HepG2 (cell line): ENCODE measurements around the gene ZNF507. TPM values are rescaled to one million over a fixed set of nuclear protein-coding genes. Genes with fewer than 3 reads are reported as not detected.

Experiments
- FOXA1 ChIP-seq, 2 experiments: fragments of 450-650 bp in 1 of 2; sonication (generic) in 1 of 2; formaldehyde crosslinking in 1 of 2; IDR thresholded peaks; 2 replicates each; pipeline versions ENCODE4 v1.4.0 to v1.6.1; 2016 to 2020; ENCODE audit warnings: missing genetic modification reagents in 1 of 2
- HOXA9 ChIP-seq: sonication (generic); formaldehyde crosslinking; IDR thresholded peaks from 2 replicates; pipeline ENCODE4 v1.8.1; 2022; ENCODE audit warnings: missing genetic modification reagents, mild to moderate bottlenecking, moderate library complexity, borderline replicate concordance
- NR2F1 ChIP-seq, 2 experiments: fragments of 450-650 bp in 1 of 2; formaldehyde crosslinking in 1 of 2; IDR thresholded peaks; 2 replicates each; pipeline versions ENCODE4 v1.5.0 to v1.6.1; 2016 to 2020; ENCODE audit warnings: mild to moderate bottlenecking in 1 of 2, missing compliant biosample characterization in 1 of 2, missing genetic modification reagents in 1 of 2, moderate library complexity in 1 of 2
- PHF5A ChIP-seq: IDR thresholded peaks from one replicate; pipeline ENCODE4 v1.6.1; 2018; ENCODE audit warnings: low read depth, missing genetic modification reagents; ENCODE audit not compliant: unreplicated experiment
- PRPF4 ChIP-seq: fragments of 200-400 bp; formaldehyde crosslinking; IDR thresholded peaks from 2 replicates; pipeline ENCODE4 v1.6.1; 2016; ENCODE audit warnings: low read length, low read depth; ENCODE audit not compliant: poor library complexity, severe bottlenecking
- REPIN1 ChIP-seq: sonication (generic); formaldehyde crosslinking; IDR thresholded peaks from 2 replicates; pipeline ENCODE4 v1.8.0; 2022; ENCODE audit warnings: missing genetic modification reagents, low read depth, mild to moderate bottlenecking, borderline replicate concordance
- RXRB ChIP-seq: IDR thresholded peaks from 2 replicates; pipeline ENCODE4 v1.6.1; 2016; ENCODE audit warnings: borderline replicate concordance, missing genetic modification reagents, missing compliant biosample characterization
- SALL1 ChIP-seq: sonication (generic); formaldehyde crosslinking; IDR thresholded peaks from 2 replicates; pipeline ENCODE4 v1.8.0; 2022; ENCODE audit warnings: mild to moderate bottlenecking, missing genetic modification reagents
- SMC3 ChIP-seq: IDR thresholded peaks from 2 replicates; pipeline ENCODE4 v1.6.1; 2011; ENCODE audit warnings: low read length, improper control_type of control experiment
- SPEN ChIP-seq: sonication (generic); formaldehyde crosslinking; IDR thresholded peaks from 2 replicates; pipeline ENCODE4 v1.5.1; 2020; ENCODE audit warnings: low read depth, mild to moderate bottlenecking, missing genetic modification reagents
- TRIM24 ChIP-seq: sonication (generic); formaldehyde crosslinking; IDR thresholded peaks from 2 replicates; pipeline ENCODE4 v1.8.0; 2022; ENCODE audit warnings: mild to moderate bottlenecking, missing genetic modification reagents
- XRCC5 ChIP-seq: fragments of 200-400 bp; formaldehyde crosslinking; optimal IDR thresholded peaks from 2 replicates; pipeline ENCODE3; 2017; ENCODE audit warnings: mild to moderate bottlenecking, low read length
- ZNF232 ChIP-seq: sonication (generic); formaldehyde crosslinking; IDR thresholded peaks from 2 replicates; pipeline ENCODE4 v1.4.0; 2020; ENCODE audit warnings: missing genetic modification reagents, borderline replicate concordance
- ZNF607 ChIP-seq: sonication (generic); formaldehyde crosslinking; IDR thresholded peaks from 2 replicates; pipeline ENCODE4 v1.5.1; 2020; ENCODE audit warnings: missing genetic modification reagents, mild to moderate bottlenecking, borderline replicate concordance
- ZNF644 ChIP-seq: IDR thresholded peaks from 2 replicates; pipeline ENCODE4 v1.6.1; 2016; ENCODE audit warnings: low read depth
- ZNF652 ChIP-seq: IDR thresholded peaks from 2 replicates; pipeline ENCODE4 v1.6.1; 2016; ENCODE audit warnings: low read depth, borderline replicate concordance
- ZSCAN12 ChIP-seq: sonication (generic); formaldehyde crosslinking; IDR thresholded peaks from 2 replicates; pipeline ENCODE4 v1.9.0; 2021; ENCODE audit warnings: mild to moderate bottlenecking, missing genetic modification reagents
- polyA plus RNA-seq, 8 experiments: library from polyadenylated mRNA; depleted of rRNA in 3 of 8; stranded (reverse) in 7 of 8; unstranded in 1 of 8; fragments of >200 nt; fragmentation: Illumina TruSeq in 4 of 8; extraction: Trizol in 4 of 8; gene quantifications; 2 replicates each; pipeline versions ENCODE4 v1.2.1 to v1.2.3, GENCODE V29; 2011 to 2016; ENCODE audit warnings: low read depth in 4 of 8, missing spikeins in 1 of 8, mixed read lengths in 1 of 8; ENCODE audit not compliant: insufficient read depth in 1 of 8
- total RNA-seq, 5 experiments: library from RNA; depleted of rRNA; stranded (reverse); fragments of >200 nt; fragmentation: Illumina TruSeq; extraction: Trizol; gene quantifications; 2 replicates each; pipeline ENCODE4 v1.2.3, GENCODE V29; 2016; ENCODE audit warnings: low read depth in 1 of 5
- TF ChIP-seq, protein P1 (sequence below): sonication (generic); formaldehyde crosslinking; conservative IDR thresholded peaks from 2 replicates; pipeline ENCODE4 v1.4.0; 2020; ENCODE audit warnings: mild to moderate bottlenecking, missing genetic modification reagents, moderate library complexity
- TF ChIP-seq, protein P2 (sequence below): IDR thresholded peaks from 2 replicates; pipeline ENCODE4 v1.6.1; 2018; ENCODE audit warnings: missing genetic modification reagents
- TF ChIP-seq, protein P3 (sequence below): sonication (generic); formaldehyde crosslinking; IDR thresholded peaks from 2 replicates; pipeline ENCODE4 v1.4.0; 2020; ENCODE audit warnings: low read depth, mild to moderate bottlenecking, missing genetic modification reagents
- TF ChIP-seq, protein P4 (sequence below): IDR thresholded peaks from 2 replicates; pipeline ENCODE4 v1.6.1; 2016; ENCODE audit warnings: low read depth
- TF ChIP-seq, protein P5 (sequence below): sonication (generic); formaldehyde crosslinking; IDR thresholded peaks from 2 replicates; pipeline ENCODE4 v1.8.0; 2022; ENCODE audit warnings: mild to moderate bottlenecking, missing genetic modification reagents, moderate library complexity

ZNF507 gene
- total and polyA plus RNA-seq, 2 of the 13 experiments (the other 11 are each of a cell fraction or from before 2014, with no cell fraction given): 7.3 to 10.9 TPM

DNA sequence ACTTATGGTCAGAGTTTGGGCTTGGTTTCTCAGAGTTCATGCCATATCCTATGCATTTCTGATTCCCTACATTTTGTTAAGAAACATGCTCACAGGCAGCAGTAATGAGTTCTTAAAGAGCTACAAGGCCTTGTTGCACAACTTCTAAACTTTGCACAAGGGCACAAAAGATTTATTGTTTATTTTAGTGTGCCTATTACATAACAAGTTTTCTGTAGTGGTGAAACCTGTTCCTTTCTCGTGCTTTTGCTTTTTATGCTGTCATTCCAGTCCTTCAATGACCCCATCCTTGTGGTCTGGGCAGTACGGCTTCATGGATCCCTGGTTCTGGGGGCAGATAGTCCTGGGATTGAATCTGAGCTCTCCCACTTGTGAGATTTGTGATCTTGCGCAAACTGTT, 17.8 kb downstream of the ZNF507 start (continued):
- TF ChIP-seq, protein P1, sequence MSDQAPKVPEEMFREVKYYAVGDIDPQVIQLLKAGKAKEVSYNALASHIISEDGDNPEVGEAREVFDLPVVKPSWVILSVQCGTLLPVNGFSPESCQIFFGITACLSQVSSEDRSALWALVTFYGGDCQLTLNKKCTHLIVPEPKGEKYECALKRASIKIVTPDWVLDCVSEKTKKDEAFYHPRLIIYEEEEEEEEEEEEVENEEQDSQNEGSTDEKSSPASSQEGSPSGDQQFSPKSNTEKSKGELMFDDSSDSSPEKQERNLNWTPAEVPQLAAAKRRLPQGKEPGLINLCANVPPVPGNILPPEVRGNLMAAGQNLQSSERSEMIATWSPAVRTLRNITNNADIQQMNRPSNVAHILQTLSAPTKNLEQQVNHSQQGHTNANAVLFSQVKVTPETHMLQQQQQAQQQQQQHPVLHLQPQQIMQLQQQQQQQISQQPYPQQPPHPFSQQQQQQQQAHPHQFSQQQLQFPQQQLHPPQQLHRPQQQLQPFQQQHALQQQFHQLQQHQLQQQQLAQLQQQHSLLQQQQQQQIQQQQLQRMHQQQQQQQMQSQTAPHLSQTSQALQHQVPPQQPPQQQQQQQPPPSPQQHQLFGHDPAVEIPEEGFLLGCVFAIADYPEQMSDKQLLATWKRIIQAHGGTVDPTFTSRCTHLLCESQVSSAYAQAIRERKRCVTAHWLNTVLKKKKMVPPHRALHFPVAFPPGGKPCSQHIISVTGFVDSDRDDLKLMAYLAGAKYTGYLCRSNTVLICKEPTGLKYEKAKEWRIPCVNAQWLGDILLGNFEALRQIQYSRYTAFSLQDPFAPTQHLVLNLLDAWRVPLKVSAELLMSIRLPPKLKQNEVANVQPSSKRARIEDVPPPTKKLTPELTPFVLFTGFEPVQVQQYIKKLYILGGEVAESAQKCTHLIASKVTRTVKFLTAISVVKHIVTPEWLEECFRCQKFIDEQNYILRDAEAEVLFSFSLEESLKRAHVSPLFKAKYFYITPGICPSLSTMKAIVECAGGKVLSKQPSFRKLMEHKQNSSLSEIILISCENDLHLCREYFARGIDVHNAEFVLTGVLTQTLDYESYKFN (CRISPR knock-in tag): peak; percentile 82
- 0 out of 2 replicates have a peak, but pooled peaks have one; percentile 53 for TF ChIP-seq TRIM24
- TF ChIP-seq PRPF4: no peak
- peak; percentile 96 for TF ChIP-seq RXRB (CRISPR knock-in tag)
- TF ChIP-seq ZNF232: no peak
- TF ChIP-seq, protein P2, sequence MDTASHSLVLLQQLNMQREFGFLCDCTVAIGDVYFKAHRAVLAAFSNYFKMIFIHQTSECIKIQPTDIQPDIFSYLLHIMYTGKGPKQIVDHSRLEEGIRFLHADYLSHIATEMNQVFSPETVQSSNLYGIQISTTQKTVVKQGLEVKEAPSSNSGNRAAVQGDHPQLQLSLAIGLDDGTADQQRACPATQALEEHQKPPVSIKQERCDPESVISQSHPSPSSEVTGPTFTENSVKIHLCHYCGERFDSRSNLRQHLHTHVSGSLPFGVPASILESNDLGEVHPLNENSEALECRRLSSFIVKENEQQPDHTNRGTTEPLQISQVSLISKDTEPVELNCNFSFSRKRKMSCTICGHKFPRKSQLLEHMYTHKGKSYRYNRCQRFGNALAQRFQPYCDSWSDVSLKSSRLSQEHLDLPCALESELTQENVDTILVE (CRISPR knock-in tag): 0 out of 2 replicates have a peak, but pooled peaks have one; percentile 61
- no peak for TF ChIP-seq FOXA1 (IDR thresholded peaks at IDR 0.05)
- TF ChIP-seq FOXA1 (CRISPR knock-in tag; IDR thresholded peaks at IDR 0.05): peak; percentile 55
- TF ChIP-seq, protein P3, sequence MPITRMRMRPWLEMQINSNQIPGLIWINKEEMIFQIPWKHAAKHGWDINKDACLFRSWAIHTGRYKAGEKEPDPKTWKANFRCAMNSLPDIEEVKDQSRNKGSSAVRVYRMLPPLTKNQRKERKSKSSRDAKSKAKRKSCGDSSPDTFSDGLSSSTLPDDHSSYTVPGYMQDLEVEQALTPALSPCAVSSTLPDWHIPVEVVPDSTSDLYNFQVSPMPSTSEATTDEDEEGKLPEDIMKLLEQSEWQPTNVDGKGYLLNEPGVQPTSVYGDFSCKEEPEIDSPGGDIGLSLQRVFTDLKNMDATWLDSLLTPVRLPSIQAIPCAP (CRISPR knock-in tag): no peak
- TF ChIP-seq NR2F1 (CRISPR knock-in tag; IDR thresholded peaks at IDR 0.05): peak in 1 of 2 experiments; percentile 32; a peak in 1 of 4 replicates
- TF ChIP-seq, protein P4, sequence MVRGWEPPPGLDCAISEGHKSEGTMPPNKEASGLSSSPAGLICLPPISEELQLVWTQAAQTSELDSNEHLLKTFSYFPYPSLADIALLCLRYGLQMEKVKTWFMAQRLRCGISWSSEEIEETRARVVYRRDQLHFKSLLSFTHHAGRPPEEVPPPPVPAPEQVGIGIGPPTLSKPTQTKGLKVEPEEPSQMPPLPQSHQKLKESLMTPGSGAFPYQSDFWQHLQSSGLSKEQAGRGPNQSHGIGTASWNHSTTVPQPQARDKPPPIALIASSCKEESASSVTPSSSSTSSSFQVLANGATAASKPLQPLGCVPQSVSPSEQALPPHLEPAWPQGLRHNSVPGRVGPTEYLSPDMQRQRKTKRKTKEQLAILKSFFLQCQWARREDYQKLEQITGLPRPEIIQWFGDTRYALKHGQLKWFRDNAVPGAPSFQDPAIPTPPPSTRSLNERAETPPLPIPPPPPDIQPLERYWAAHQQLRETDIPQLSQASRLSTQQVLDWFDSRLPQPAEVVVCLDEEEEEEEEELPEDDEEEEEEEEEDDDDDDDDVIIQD (CRISPR knock-in tag): peak; percentile 44; the same call in 1 of the 2 replicates
- 0 out of 2 replicates have a peak, but pooled peaks have one; percentile 46 for TF ChIP-seq REPIN1 (CRISPR knock-in tag)
- 0 out of 2 replicates have a peak, but pooled peaks have one; percentile 54 for TF ChIP-seq SPEN (CRISPR knock-in tag)
- TF ChIP-seq SALL1 (CRISPR knock-in tag): peak; percentile 59; the same call in 1 of the 2 replicates
- no peak for TF ChIP-seq ZSCAN12 (CRISPR knock-in tag)
- TF ChIP-seq XRCC5: no peak
- TF ChIP-seq, protein P5, sequence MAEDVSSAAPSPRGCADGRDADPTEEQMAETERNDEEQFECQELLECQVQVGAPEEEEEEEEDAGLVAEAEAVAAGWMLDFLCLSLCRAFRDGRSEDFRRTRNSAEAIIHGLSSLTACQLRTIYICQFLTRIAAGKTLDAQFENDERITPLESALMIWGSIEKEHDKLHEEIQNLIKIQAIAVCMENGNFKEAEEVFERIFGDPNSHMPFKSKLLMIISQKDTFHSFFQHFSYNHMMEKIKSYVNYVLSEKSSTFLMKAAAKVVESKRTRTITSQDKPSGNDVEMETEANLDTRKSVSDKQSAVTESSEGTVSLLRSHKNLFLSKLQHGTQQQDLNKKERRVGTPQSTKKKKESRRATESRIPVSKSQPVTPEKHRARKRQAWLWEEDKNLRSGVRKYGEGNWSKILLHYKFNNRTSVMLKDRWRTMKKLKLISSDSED (CRISPR knock-in tag): no peak
- no peak for TF ChIP-seq HOXA9 (CRISPR knock-in tag)
- TF ChIP-seq PHF5A (CRISPR knock-in tag): no peak
- peak; percentile 32; the same call in 1 of the 2 replicates for TF ChIP-seq ZNF644 (CRISPR knock-in tag)
- TF ChIP-seq ZNF652 (CRISPR knock-in tag): no peak
- TF ChIP-seq SMC3: peak; percentile 48; the same call in 1 of the 2 replicates
- TF ChIP-seq ZNF607 (CRISPR knock-in tag): no peak
